Endothelial cell of umbilical vein (primary cell): ENCODE data around the gene PTRHD1. TPM values are rescaled to one million over a fixed set of nuclear protein-coding genes. Genes with fewer than 3 reads are reported as not detected.

ENCODE experiments used
- BruUV-seq: library from RNA; stranded (reverse); fragments of 400-500 nt; replicated peaks from 2 replicates; lab custom pipeline; 2021; lab: Mats Ljungman, UMichigan
- CTCF ChIA-PET: fragments of 300-600, 350-600 bp; sonication (Branson Sonifier 250); formaldehyde crosslinking; loops from one replicate; lab custom pipeline; 2021; ENCODE audit warnings: antibody characterized with exemption, inconsistent platforms; lab: Charles Lee
- POLR2A ChIA-PET: fragments of 300-600, 350-600 bp; sonication (Branson Sonifier 250); formaldehyde crosslinking; loops from one replicate; lab custom pipeline; 2021; ENCODE audit warnings: antibody characterized with exemption, inconsistent platforms; lab: Charles Lee
- DNase-seq: peaks from one replicate; pipeline ENCODE4 v3.0.0-alpha.2; 2011; ENCODE audit warnings: low read depth, low spot score
- FAIRE-seq: peaks from 2 replicates; lab custom pipeline; 2011; peaks lifted over from hg19 to GRCh38; lab: Jason Lieb, UNC
- H2AFZ ChIP-seq: 2 replicates; pipeline ENCODE4 v1.6.0; 2012; ENCODE audit warnings: low read depth, low read length, control low read depth, inconsistent platforms
- H3K27ac ChIP-seq: 2 replicates; pipeline ENCODE4 v1.5.1; 2011; ENCODE audit warnings: low read depth, mild to moderate bottlenecking, control low read depth, low read length, moderate library complexity; ENCODE audit not compliant: insufficient read depth
- H3K27me3 ChIP-seq, 2 experiments: 2 replicates each; pipeline versions ENCODE4 v1.6.0 to v1.6.1; 2011; ENCODE audit warnings: low read length in 2 of 2, mixed read lengths in 1 of 2; ENCODE audit not compliant: control insufficient read depth in 2 of 2, insufficient read depth in 2 of 2
- H3K36me3 ChIP-seq, 2 experiments: 2 replicates in 1 of 2; 3 replicates in 1 of 2; pipeline ENCODE4 v1.5.1; 2011; ENCODE audit warnings: low read length in 2 of 2, mild to moderate bottlenecking in 1 of 2, moderate library complexity in 1 of 2; ENCODE audit not compliant: control insufficient read depth in 2 of 2, insufficient read depth in 2 of 2; ENCODE audit errors: extremely low read depth in 1 of 2
- H3K4me1 ChIP-seq: 3 replicates; pipeline ENCODE4 v1.5.1; 2011; ENCODE audit warnings: mild to moderate bottlenecking, low read length; ENCODE audit not compliant: control insufficient read depth, insufficient read depth; ENCODE audit errors: extremely low read depth
- H3K4me2 ChIP-seq: 2 replicates; pipeline ENCODE4 v1.6.1; 2011; ENCODE audit warnings: low read length, control low read depth, mixed read lengths; ENCODE audit not compliant: insufficient read depth
- H3K4me3 ChIP-seq, 3 experiments: fragments of 200-600 bp in 1 of 3; sonication (generic), shearing (Covaris generic) in 1 of 3; replicated peaks in 1 of 3; 2 replicates each; pipeline ENCODE4 v1.5.1; 2011 to 2016; ENCODE audit warnings: control low read depth in 3 of 3, low read length in 3 of 3, mild to moderate bottlenecking in 2 of 3, inconsistent platforms in 1 of 3, low read depth in 1 of 3, moderate library complexity in 1 of 3; ENCODE audit not compliant: insufficient read depth in 1 of 3
- H3K79me2 ChIP-seq: 2 replicates; pipeline ENCODE4 v1.6.0; 2012; ENCODE audit warnings: low read length, inconsistent platforms; ENCODE audit not compliant: control insufficient read depth, insufficient read depth
- H3K9ac ChIP-seq: replicated peaks from 2 replicates; pipeline ENCODE3; 2011; ENCODE audit warnings: low read length, control low read depth; ENCODE audit not compliant: insufficient read depth; ENCODE audit errors: extremely low read depth
- H3K9me1 ChIP-seq: replicated peaks from 3 replicates; pipeline ENCODE4 v1.6.0; 2011; ENCODE audit warnings: mild to moderate bottlenecking, low read length; ENCODE audit not compliant: control insufficient read depth, insufficient read depth; ENCODE audit errors: extremely low read depth
- H3K9me3 ChIP-seq: replicated peaks from 2 replicates; pipeline ENCODE4 v1.5.1; 2012; ENCODE audit warnings: low read length, inconsistent platforms; ENCODE audit not compliant: control insufficient read depth, insufficient read depth
- H4K20me1 ChIP-seq: replicated peaks from 2 replicates; pipeline ENCODE3; 2011; ENCODE audit warnings: mild to moderate bottlenecking, low read length; ENCODE audit not compliant: control insufficient read depth, insufficient read depth; ENCODE audit errors: extremely low read depth
- EZH2 ChIP-seq: IDR thresholded peaks from 2 replicates; pipeline ENCODE4 v1.6.1; 2012; ENCODE audit warnings: borderline replicate concordance, low read depth, mild to moderate bottlenecking, moderate library complexity, low read length, inconsistent platforms; ENCODE audit not compliant: severe bottlenecking
- FOS ChIP-seq: IDR thresholded peaks from 2 replicates; pipeline ENCODE4 v1.6.1; 2011; ENCODE audit warnings: mild to moderate bottlenecking, low read length, moderate library complexity, borderline replicate concordance; ENCODE audit not compliant: insufficient read depth
- GATA2 ChIP-seq: IDR thresholded peaks from 2 replicates; pipeline ENCODE4 v1.7.0; 2011; ENCODE audit warnings: low read depth, mild to moderate bottlenecking, moderate library complexity, mixed read lengths, low read length; ENCODE audit not compliant: insufficient read length, insufficient read depth
- JUN ChIP-seq: IDR thresholded peaks from 2 replicates; pipeline ENCODE4 v1.6.1; 2011; ENCODE audit warnings: borderline replicate concordance, low read depth; ENCODE audit not compliant: insufficient read length, insufficient read depth
- MYC ChIP-seq: IDR thresholded peaks from one replicate; pipeline ENCODE4 v1.6.1; 2011; ENCODE audit warnings: mild to moderate bottlenecking, low read depth, low read length
- POLR2A ChIP-seq: IDR thresholded peaks from 2 replicates; pipeline ENCODE4 v1.6.1; 2012; ENCODE audit warnings: low read depth, mild to moderate bottlenecking, control low read depth, low read length
- POLR2AphosphoS5 ChIP-seq: IDR thresholded peaks from 2 replicates; pipeline ENCODE4 v1.6.1; 2012; ENCODE audit warnings: low read depth, mild to moderate bottlenecking, control low read depth, low read length, moderate library complexity; ENCODE audit not compliant: insufficient read depth
- dilution Hi-C: fragments of 300-500 bp; cut with MboI; formaldehyde crosslinking; loops from one replicate; pipeline ENCODE4 v1.15.0; 2019; ENCODE audit warnings: low sequenced_read_pairs; ENCODE audit not compliant: extremely low pct_ligation_motif_present
- intact Hi-C: fragments of 100-400 bp; cut with micrococcal nuclease; formaldehyde crosslinking; loops from one replicate; pipeline ENCODE4 v1.10.0; 2022
- polyA plus RNA-seq, 4 experiments: library from polyadenylated mRNA; depleted of rRNA in 3 of 4; stranded (reverse) in 3 of 4; unstranded in 1 of 4; fragments of >200 nt; gene quantifications; 2 replicates each; pipeline versions ENCODE4 v1.2.1 to v1.2.3, GENCODE V29; 2011 to 2012; ENCODE audit warnings: missing spikeins in 1 of 4
- total RNA-seq: library from RNA; stranded (reverse); gene quantifications from 2 replicates; pipeline ENCODE4 v1.2.3, GENCODE V29; 2021
- TF ChIP-seq, protein P1 (sequence below), 2 donors: IDR thresholded peaks; 1 replicate in 1 of 2; 2 replicates in 1 of 2; pipeline ENCODE4 v1.5.1; 2011; ENCODE audit warnings: low read length in 2 of 2, mild to moderate bottlenecking in 2 of 2, moderate library complexity in 2 of 2, control low read depth in 1 of 2, inconsistent platforms in 1 of 2, low read depth in 1 of 2; ENCODE audit not compliant: insufficient read depth in 1 of 2; ENCODE audit errors: extremely low read depth in 1 of 2
- TF ChIP-seq, protein P2 (sequence below): IDR thresholded peaks from 2 replicates; pipeline ENCODE4 v1.6.1; 2011; ENCODE audit not compliant: insufficient read depth, insufficient read length

PTRHD1 gene
- total and polyA plus RNA-seq, 2 donors (not counting 3 experiments of a cell fraction or from before 2014, with no cell fraction given) = 41.1 to 68.8 TPM

DNA sequence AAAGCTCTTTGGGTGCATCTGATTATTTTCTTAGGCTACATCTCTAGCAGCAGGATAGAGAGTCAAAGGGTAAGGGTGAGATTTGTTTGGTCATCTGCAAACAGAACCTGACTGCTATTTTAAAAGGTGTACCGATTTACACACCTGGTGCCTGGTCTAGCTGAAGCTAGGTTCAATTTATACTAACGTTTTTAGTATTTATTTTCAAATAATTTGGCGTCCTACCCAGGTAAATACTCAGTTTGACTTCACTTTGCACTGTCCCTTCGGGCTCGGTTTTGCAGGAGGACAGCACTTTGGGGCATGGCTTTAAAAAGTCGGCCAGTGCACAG lies 683 bp downstream of the PTRHD1 start:
- Histone ChIP-seq H3K4me1 (peaks cover 20% of the 10 kb centered on the region), H3K79me2 (peaks cover 40% of the 10 kb centered on the region), H3K27ac (peak overlapping the region; percentile 81), H3K4me2 (peak overlapping the region; percentile 70), H3K27me3 (no peaks in the 10 kb centered on the region), H3K4me3 (peak overlapping the region; percentile 26 to 82 (median 61)), H3K9me3 (no peaks in the 10 kb centered on the region), H3K9ac (peak overlapping the region; percentile 92), H3K36me3 (no peaks in the 10 kb centered on the region), H3K9me1 (no peaks in the 10 kb centered on the region), H2AFZ (peak overlapping the region; percentile 35), H4K20me1 (no peaks in the 10 kb centered on the region)
- intact Hi-C loops = loop anchor here (2.0 to 5.0 kb wide), 3 partner anchors 90 to 302 kb away; partner anchors contain the start of gene NCOA1
- TF ChIP-seq EZH2 (no peak), FOS (no peak), POLR2A (no peak), JUN (no peak), GATA2 (no peak), POLR2AphosphoS5 (no peak), MYC (no peak)
- TF ChIP-seq, protein P1, sequence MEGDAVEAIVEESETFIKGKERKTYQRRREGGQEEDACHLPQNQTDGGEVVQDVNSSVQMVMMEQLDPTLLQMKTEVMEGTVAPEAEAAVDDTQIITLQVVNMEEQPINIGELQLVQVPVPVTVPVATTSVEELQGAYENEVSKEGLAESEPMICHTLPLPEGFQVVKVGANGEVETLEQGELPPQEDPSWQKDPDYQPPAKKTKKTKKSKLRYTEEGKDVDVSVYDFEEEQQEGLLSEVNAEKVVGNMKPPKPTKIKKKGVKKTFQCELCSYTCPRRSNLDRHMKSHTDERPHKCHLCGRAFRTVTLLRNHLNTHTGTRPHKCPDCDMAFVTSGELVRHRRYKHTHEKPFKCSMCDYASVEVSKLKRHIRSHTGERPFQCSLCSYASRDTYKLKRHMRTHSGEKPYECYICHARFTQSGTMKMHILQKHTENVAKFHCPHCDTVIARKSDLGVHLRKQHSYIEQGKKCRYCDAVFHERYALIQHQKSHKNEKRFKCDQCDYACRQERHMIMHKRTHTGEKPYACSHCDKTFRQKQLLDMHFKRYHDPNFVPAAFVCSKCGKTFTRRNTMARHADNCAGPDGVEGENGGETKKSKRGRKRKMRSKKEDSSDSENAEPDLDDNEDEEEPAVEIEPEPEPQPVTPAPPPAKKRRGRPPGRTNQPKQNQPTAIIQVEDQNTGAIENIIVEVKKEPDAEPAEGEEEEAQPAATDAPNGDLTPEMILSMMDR (IDR thresholded peaks at IDR 0.05; ENCODE audit: extremely low read depth in 1 of 2, insufficient read depth in 1 of 2, low read depth in 1 of 2, low read length in 2 of 2) = no peak
- TF ChIP-seq, protein P2, sequence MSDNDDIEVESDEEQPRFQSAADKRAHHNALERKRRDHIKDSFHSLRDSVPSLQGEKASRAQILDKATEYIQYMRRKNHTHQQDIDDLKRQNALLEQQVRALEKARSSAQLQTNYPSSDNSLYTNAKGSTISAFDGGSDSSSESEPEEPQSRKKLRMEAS = no peak
- FAIRE-seq (no peak), DNase-seq (no peak)
- ChIA-PET POLR2A (interaction anchor here (1.1 to 1.2 kb wide), 2 partner anchors 15 to 35 kb away, joined by 3 to 4 read pairs; no protein-coding TSS in a partner anchor), CTCF (interaction anchor here (0.6 to 3.2 kb wide), 14 partner anchors 13 to 577 kb away, joined by 3 to 43 read pairs (median 6); no protein-coding TSS in a partner anchor)
- TSS peak; percentile 56 for BruUV-seq
- dilution Hi-C loops = no loop called here
